HG03060 (cell line): Measurements from ENCODE around the gene MAN1A2.

Experiments
- ATAC-seq: cut with Tn5 transposase; IDR thresholded peaks from one replicate; pipeline ENCODE4 v1.9.1; 2021; ENCODE audit warnings: low read depth, moderate number of reproducible peaks; ENCODE audit not compliant: unreplicated experiment

MAN1A2 gene

GRCh38 chr1:117359561-117360289, 7.5 kb upstream of the MAN1A2 start:
- ATAC-seq: no peak

GRCh38 chr1:117362986-117363385, 4.3 kb upstream of the MAN1A2 start:
- no peak for ATAC-seq

- ATAC-seq: no peak
These were observed 3.6 kb upstream of the MAN1A2 start for GRCh38 chr1:117363571-117364048.

GRCh38 chr1:117364240-117364639, 3.0 kb upstream of the MAN1A2 start:
- no peak for ATAC-seq

- no peak for ATAC-seq
These were observed 1.7 kb upstream of the MAN1A2 start for GRCh38 chr1:117365350-117366176.

- ATAC-seq: no peak
These were observed 838 bp upstream of the MAN1A2 start for GRCh38 chr1:117366177-117367045.

GRCh38 chr1:117368116-117369108, 1.2 kb downstream of the MAN1A2 start:
- peak; percentile 30 for ATAC-seq

- ATAC-seq: no peak
These were observed 2.8 kb downstream of the MAN1A2 start for GRCh38 chr1:117370071-117370470.

- no peak for ATAC-seq
These were observed 3.3 kb downstream of the MAN1A2 start for GRCh38 chr1:117370509-117370908.

GRCh38 chr1:117371441-117372151, 4.3 kb downstream of the MAN1A2 start:
- ATAC-seq: no peak

- ATAC-seq: no peak
These were observed 5.7 kb downstream of the MAN1A2 start for GRCh38 chr1:117372863-117373412.

- ATAC-seq: no peak
These were observed 6.7 kb downstream of the MAN1A2 start for GRCh38 chr1:117373932-117374331.

GRCh38 chr1:117375327-117375726, 8.1 kb downstream of the MAN1A2 start:
- ATAC-seq: no peak

- ATAC-seq: no peak
These were observed 19.9 kb downstream of the MAN1A2 start for GRCh38 chr1:117387060-117387633.

GRCh38 chr1:117388328-117388727, 21.1 kb downstream of the MAN1A2 start:
- ATAC-seq: no peak

- no peak for ATAC-seq
These were observed 22.0 kb downstream of the MAN1A2 start for GRCh38 chr1:117389284-117389683.

GRCh38 chr1:117389779-117390178, 22.5 kb downstream of the MAN1A2 start:
- no peak for ATAC-seq

GRCh38 chr1:117392771-117393170, 25.5 kb downstream of the MAN1A2 start:
- ATAC-seq: no peak
